Activated CD4-positive, alpha-beta T cell treated with anti-CD3 and anti-CD28 coated beads, Interleukin-2, amount 50 U/mL, for 16 hours (primary cell): ENCODE data around the gene MAGI1.

Source experiments
- DNase-seq: peaks from one replicate; pipeline ENCODE4 v3.0.0-alpha.2; 2020

The MAGI1 gene

GRCh38 chr3:65783117-65783516 is 255.6 kb downstream of the MAGI1 start:
- DNase-seq, result no peak

GRCh38 chr3:65781594-65781993 is 257.1 kb downstream of the MAGI1 start:
- no peak for DNase-seq

GRCh38 chr3:65779390-65779789 is 259.3 kb downstream of the MAGI1 start:
- DNase-seq, result no peak

GRCh38 chr3:65778968-65779367 is 259.8 kb downstream of the MAGI1 start:
- DNase-seq, result no peak

DNA sequence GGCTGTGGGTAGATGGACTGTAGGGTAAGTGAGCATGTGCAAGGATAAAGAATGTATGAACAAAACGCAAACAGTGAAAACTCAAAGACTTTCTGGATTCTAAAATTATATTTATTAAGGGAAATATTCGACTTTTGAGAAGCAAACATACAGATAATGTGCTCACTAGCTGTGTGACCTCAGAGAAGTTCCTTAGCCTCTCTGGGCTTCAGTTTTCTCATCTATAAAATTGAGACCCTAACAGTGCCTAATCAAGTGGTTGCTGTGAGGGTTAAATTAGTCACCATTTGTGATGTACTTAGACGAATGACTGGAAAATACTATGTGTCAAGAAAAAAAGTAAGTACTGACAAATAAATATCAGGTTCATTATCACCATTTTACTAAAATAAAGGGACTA is 261.7 kb downstream of the MAGI1 start:
- no peak for DNase-seq

DNA sequence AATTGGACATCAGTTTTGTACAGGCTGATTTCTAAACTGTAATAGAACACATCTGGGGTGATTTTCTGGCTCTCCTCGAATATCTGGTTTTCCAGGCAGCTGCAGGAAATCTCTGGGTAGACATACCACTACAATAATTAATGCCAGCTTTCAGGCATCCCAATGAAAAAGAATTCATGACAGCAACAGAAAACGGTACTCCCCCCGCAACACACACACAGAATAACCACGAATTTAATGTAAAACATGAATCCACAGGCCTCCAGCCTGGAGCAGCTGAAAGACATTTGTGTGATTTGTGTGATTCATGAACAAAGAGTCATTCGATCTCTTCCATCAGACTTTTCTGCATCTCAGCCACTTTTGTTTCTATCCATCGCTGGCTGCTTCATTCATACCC is 262.2 kb downstream of the MAGI1 start:
- DNase-seq, result no peak

DNA sequence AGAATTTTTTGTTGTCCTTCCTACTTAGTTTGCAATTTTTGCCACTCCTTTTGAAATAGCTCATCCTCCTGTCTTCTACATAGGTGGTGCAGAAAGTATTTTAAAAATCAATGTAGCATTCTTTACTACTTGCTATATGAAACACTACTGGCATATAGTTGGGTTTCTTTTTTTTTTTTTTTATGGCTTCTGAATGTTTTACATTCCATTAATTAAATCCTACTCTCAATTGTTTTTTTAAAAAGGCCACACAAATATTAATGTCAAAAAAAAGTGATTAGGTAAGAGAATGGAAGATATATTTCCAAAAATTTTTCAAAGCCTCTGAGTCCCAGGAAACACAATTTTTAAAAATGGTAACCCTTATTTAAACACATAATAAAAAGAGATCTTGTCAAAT is 262.6 kb downstream of the MAGI1 start:
- no peak for DNase-seq

DNA sequence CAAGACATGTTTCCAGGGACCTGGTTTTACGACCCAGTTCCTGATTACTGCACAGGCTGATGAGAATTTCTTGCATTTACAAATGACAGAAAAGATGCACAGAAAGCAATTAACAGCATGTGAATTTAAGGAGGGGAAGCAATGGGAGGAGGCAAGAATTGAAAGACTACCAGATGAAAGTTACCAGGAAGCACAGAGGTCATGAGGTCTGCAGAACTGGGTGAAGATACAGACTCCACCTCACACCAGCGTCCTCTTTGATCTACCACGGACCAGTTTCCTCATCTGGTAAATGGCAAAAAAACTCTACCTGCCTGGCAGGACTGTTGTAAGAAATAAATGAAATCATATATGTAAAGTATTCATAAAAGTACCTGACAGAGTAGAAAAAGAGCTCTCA is 266.0 kb downstream of the MAGI1 start:
- DNase-seq, result no peak

DNA sequence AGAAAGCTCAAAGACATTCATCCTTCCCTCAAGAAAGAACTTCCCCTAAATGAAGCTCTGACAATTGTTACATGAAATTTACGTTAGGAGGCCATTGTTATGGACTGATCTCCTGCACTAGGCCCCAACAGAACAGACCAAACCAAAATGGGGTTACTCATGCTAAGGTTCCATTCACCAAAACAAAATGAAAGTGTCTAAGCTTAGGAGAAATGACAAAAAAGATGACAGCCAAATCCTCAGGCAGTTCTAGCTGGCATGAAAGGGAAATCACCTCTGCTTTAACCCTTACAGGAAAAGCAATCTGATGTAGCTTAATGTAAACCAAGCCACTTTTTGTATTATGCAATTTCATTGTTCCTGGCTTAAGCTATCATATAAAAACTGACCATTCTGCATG is 271.2 kb downstream of the MAGI1 start:
- DNase-seq, result no peak

DNA sequence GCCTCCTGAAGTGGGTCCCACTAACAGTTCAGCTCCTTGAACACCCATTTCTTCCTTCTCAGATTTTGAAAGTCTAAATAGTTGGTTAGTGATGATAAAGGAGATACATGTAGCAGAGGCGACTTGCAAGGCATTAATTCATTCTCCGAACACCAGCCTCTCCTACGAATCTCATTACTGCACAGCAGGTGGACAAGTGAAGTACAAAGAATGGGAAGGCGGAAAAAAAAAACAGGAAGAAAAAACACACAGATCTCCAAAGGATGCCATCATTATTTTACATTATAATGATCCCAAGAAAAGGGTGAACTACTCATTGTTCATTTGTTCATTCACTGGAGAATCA is 276.5 kb downstream of the MAGI1 start:
- DNase-seq, result no peak

- no peak for DNase-seq
These were observed 277.1 kb downstream of the MAGI1 start for GRCh38 chr3:65761446-65762234.

DNA sequence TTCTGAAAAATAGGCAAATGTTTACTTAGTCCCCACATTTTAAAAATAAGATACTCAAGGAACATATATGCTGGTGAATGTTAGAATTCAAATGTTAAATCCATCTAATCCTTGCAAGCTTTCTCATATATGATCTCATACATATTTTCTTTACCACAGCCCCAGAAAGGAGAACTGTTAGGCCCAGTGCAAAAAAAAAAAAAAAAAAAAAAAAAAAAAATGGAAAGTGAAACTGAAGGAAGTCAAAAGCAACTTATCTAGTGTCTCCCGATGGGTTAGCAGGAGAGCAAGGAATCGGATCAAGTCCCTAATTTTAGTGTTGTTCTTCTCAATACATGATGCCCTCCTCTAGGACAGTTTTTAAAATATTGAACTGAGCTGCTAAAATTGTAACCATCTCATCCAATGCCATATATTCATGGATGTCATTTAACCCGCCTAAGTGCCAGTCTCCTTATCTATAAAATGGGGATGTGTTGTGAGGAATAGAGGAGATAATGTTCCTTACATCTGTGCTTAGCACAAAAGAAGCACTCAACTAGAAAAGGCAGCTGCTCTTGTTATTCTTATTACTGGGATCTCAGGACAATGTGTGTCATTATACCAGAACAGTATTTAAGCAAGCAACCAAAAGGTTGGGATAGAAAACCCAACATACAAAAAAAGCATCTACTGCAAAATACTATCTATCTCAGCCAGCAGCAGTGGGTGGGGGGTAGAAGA is 279.7 kb downstream of the MAGI1 start:
- DNase-seq, result no peak

GRCh38 chr3:65758438-65758837 is 280.3 kb downstream of the MAGI1 start:
- no peak for DNase-seq

DNA sequence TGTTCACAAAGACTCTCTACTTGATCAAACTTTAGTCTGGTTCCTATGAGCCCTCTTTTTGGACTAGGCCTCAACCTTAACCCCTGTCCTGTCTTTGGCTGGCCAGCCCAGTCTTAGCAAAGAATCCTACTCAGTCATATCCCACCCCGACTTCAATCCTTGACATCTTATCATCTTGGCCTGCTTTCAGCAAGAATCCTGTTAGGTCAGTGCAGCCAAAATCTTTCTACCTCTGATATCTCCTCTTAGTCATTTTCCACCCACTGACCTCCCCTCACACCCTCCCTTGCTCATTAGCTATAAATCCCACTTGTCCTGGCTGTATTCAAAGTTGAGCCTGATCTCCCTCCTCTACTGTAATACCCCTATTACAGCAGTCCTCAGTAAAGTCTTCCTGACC is 286.1 kb downstream of the MAGI1 start:
- DNase-seq, result no peak

DNA sequence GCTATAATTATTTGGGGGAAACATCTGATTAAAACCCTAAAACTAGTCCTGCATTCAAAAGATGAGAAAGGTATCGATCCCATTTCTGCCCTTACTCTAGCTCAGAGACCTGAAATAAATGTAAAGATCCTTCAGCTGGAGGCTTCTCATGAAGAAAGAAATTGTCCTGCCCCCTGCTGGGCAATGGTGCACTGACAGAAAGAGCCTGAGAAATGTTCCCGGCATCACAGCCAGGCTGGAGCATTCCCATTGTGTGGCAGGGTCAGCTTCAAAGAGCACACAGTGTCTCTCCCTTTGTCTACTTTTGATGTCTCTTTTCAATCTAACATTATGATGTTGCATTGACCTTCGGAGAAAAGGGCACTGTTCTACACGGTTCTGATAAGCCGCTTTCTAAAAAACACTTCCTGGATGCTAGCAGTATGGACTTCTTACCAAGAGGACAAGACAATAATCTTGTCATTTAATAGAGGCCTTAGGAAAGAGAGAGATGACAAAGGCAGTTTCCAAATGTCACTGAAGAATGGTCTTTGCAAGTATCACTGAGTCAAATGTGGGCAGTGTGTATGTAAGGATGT is 287.5 kb downstream of the MAGI1 start:
- DNase-seq, result peak; percentile 7

- no peak for DNase-seq
These were observed 289.7 kb downstream of the MAGI1 start for GRCh38 chr3:65749066-65749465.

- no peak for DNase-seq
These were observed 290.4 kb downstream of the MAGI1 start for GRCh38 chr3:65748326-65748725.

GRCh38 chr3:65746848-65747247 is 291.9 kb downstream of the MAGI1 start:
- no peak for DNase-seq

DNA sequence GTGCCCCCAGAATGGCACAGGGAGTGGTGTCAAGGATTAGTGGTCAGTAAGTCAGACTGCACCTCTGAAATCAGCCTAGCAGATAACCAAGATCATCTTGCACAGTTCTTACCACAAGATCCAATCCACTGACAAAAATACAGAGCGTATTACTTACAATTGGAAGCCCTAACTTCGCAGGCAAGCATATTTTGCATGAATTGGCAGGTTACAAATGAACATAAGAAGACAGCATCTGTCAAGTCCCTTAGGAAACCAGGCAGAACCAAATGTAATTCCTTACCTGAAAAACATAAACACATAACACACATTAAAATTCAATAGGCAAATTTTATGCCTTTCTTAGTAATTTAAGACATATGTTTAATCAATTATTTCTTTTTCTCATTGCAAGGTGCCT is 293.4 kb downstream of the MAGI1 start:
- no peak for DNase-seq

DNA sequence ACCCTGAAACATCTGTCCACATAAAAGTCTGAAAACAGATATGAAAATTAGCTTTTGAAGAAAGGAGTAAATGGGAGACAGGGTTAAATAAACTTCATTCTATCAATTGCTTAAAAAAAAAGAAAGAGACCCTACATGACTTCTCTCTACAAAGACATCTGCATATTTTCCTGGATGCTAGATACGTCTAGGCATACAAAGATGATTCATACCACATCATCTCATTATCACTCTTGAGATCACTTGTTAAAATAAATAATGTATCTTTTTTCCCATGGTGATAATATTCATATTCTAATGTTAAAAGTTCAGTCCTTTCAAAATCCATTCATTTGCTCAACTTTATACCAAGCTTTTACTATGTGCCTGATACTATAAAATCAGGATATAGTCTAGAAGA is 295.8 kb downstream of the MAGI1 start:
- no peak for DNase-seq

- DNase-seq, result no peak
These were observed 297.2 kb downstream of the MAGI1 start for GRCh38 chr3:65741540-65741939.

- no peak for DNase-seq
These were observed 298.7 kb downstream of the MAGI1 start for GRCh38 chr3:65739901-65740541.

GRCh38 chr3:65734792-65735191 is 303.9 kb downstream of the MAGI1 start:
- no peak for DNase-seq

DNA sequence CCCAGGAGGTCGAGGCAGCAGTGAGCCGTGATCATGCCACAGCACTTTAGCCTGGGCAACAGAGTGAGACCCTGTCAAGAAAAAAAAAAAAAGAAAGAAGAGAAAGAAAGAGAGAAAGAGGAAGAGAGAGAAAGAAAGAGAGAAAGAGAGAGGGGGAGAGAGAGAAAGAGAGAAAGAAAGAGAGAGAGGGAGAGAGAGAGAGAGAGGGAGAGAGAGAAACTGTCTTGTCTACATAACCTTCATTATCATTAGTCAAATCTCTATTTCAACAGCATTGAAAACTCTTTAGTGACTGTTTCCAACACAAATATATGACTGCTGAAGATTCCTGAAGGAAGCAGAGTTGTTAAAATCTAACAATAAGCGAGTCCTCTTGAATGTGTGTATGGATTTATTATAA is 304.3 kb downstream of the MAGI1 start:
- DNase-seq, result no peak
